Motor neuron (in vitro differentiated cells): ENCODE results near the gene P3R3URF. TPM values are rescaled to one million over a fixed set of nuclear protein-coding genes. Genes with fewer than 3 reads are reported as not detected.
"Not testable (repeated sequence)": the region's sequence is repeated elsewhere in the genome, so short reads cannot be mapped to it uniquely, and the experiment has no call there.

Experiments
- ATAC-seq, 8 experiments: fragments of 200-7000 bp; cut with Tn5 transposase; replicated peaks in 6 of 8; 2 replicates each; pipeline ENCODE4 v1.8.0; 2021; ENCODE audit warnings: mild to moderate bottlenecking in 8 of 8, moderate library complexity in 8 of 8
- H3K27ac ChIP-seq, 2 donors: fragments of 250-450 bp; sonication (Bioruptor Pico); 2 replicates each; pipeline ENCODE4 v1.9.0; 2021; ENCODE audit warnings: antibody characterized with exemption in 2 of 2, mild to moderate bottlenecking in 2 of 2, moderate library complexity in 1 of 2
- H3K4me1 ChIP-seq, 2 donors: fragments of 250-450 bp; sonication (Bioruptor Pico); replicated peaks in 1 of 2; 2 replicates each; pipeline ENCODE4 v1.6.1; 2021; ENCODE audit warnings: antibody characterized with exemption in 2 of 2, mild to moderate bottlenecking in 2 of 2, moderate library complexity in 1 of 2
- H3K4me3 ChIP-seq, 5 donors: fragments of 250-450 bp; sonication (Bioruptor Pico); 2 replicates each; pipeline ENCODE4 v1.9.0; 2021; ENCODE audit warnings: antibody characterized with exemption in 5 of 5, mild to moderate bottlenecking in 5 of 5, moderate library complexity in 4 of 5
- WGBS, 10 experiments: fragments of 450-650 bp; shearing (Covaris generic); methylation state at CpG; one replicate each; pipeline ENCODE4 v1.0.0; 2022; 5-methylcytosine and 5-hydroxymethylcytosine counted together
- in situ Hi-C, 9 experiments: fragments of 400-800 bp; cut with MboI; loops; one replicate each; pipeline ENCODE4 v1.15.0; 2021; ENCODE audit warnings: low sequenced_read_pairs in 9 of 9, low pct_unique_long_range_greater_than_20kb in 2 of 9; ENCODE audit not compliant: unreplicated experiment in 9 of 9
- total RNA-seq, 8 experiments: library from RNA; unstranded; fragments of 300-600 nt; gene quantifications; 2 replicates each; pipeline versions ENCODE4 v1.2.3 to v1.2.4, GENCODE V29; 2022

Gene P3R3URF
- total RNA-seq, result not detected

DNA sequence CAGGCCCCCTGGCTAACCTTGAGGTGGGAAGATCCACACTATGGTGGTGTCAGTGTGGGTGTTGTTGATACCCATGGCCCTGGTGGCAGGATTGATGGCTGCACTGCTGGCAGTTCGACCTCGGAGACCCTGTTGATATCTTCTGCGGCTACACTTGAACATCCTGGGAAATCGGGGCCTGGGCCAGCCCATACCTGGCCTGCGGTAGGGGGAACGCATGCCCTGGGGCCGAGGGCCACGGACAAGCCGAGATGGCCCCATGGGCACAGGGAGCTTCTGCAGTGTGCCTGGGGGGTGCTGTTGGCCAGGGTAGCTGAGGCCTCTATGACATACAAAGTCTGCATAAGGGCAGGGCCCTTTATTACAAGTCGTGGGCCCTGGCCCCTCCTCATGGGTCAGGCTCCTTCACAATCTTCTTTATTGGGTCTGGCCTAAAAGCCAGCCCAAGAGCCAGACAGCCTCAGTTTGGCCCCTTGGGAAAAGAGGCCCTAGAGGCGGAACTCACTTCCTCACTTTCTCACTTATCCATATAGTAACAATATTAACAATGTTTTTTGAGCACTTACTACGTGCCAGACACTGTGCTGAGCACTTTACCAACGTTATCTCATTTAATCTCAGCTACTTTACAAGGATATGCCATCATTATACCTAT, at the start of gene P3R3URF:
TSS of gene P3R3URF (minus strand) at position 278 of the 655 bp plus-strand sequence. CDS start at position 261, 17 bp downstream.
- Histone ChIP-seq H3K4me3 (no peak within 1 kb of the TSS), H3K27ac (no peak within 1 kb of the TSS), H3K4me1 (peaks cover 35 to 36% of the 10 kb centered on the region in 2 donors)
- in situ Hi-C loops, result loop anchor here in 8 of 9 experiments (5.0 to 25.0 kb wide), 4 partner anchors 139 to 144 kb away; no protein-coding TSS in a partner anchor
- ATAC-seq, result no peak
- WGBS, 10 experiments, result 20 to 85% (median 65%) methylated on average over 1 to 12 of the region's 13 CpGs; no CpG with 5 or more reads in 1 of the 10 experiments

DNA sequence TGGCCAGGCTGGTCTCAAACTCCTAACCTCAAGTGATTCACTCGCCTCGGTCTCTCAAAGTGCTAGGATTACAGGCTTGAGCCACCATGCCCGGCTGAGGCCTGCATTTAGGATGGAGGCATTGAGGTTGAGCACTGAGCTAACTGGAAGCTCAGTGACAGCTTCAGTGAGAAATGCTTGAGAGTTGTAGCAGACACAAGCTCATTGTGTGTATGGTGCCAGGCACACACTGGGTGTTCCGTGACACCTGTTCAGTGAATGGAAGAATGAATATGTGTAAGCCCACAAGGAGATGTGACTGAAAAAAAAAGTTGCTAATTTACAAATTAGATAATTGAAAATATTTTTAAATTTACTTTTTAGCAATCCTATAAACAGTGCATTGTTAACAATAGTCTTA, 48.7 kb upstream of the P3R3URF start:
- Histone ChIP-seq H3K4me1 (peaks cover 22 to 33% of the 10 kb centered on the region in 2 donors), H3K4me3 (no peak overlapping the region), H3K27ac (no peak overlapping the region)
- in situ Hi-C loops, result no loop called here
- WGBS, 10 experiments, result 83 to 100% (median 89%) methylated on average over 1 to 4 of the region's 4 CpGs; no CpG with 5 or more reads in 3 of the 10 experiments
- no peak for ATAC-seq

GRCh38 chr1:46223472-46223943, 47.2 kb upstream of the P3R3URF start:
- Histone ChIP-seq H3K4me3 (no peak overlapping the region), H3K4me1 (peaks cover 30 to 41% of the 10 kb centered on the region in 2 donors), H3K27ac (no peak overlapping the region)
- in situ Hi-C loops, result no loop called here
- 0 to 46% (median 15%) methylated on average over 1 to 5 of the region's 6 CpGs; no CpG with 5 or more reads in 1 of the 10 experiments for WGBS, 10 experiments
- peak; percentile 68 to 99 (median 90) for ATAC-seq

DNA sequence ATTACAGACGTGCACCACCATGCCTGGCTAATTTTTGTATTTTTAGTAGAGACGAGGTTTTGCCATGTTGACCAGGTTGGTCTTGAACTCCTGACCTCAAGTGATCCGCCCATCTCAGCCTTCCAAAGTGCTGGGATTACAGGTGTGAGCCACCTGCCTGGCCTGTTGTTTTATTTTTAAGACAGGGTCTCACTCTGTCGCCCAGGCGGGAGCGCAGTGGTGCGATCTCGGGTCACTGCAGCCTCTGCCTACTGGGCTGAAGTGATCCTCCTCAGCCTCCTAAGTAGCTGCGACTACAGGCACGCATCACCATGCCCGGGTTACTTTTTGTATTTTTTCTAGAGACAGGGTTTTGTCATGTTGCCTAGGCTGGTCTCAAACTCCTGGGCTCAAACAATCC, 46.8 kb upstream of the P3R3URF start:
- H3K27ac ChIP-seq, H3K4me3 ChIP-seq, in situ Hi-C loops: not testable (repeated sequence)
- peaks cover 30 to 41% of the 10 kb centered on the region in 2 donors for H3K4me1 ChIP-seq
- 26 to 92% (median 70%) methylated on average over 2 to 11 of the region's 11 CpGs; no CpG with 5 or more reads in 3 of the 10 experiments for WGBS, 10 experiments
- ATAC-seq, result peak in 4 of 8 experiments; percentile 0 to 11 (median 2)

DNA sequence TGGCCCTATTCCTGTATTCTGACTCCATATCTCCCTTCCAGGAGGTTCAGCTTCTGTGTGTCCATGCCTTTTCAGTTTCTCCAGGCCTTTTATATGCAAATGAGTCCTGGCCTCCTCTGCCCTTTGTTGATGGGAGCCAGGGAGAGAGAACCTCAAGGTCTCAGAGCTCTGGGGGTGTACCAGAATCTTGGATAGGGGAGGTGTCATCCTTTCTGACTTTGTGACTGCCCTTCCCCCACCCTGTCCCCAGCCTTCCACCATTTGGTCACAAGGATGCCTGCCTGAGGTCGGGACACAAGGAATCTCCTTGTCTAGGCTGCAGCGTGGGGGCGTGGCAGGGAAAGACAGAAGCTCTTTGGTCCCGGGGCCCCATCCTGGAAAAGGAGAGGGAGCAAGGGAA, 45.5 kb upstream of the P3R3URF start:
- 0 to 57% (median 7%) methylated on average over 1 to 4 of the region's 4 CpGs; no CpG with 5 or more reads in 5 of the 10 experiments for WGBS, 10 experiments
- peak in 5 of 8 experiments; percentile 17 to 81 (median 66) for ATAC-seq
- Histone ChIP-seq H3K4me3 (no peak overlapping the region), H3K4me1 (peaks cover 30 to 41% of the 10 kb centered on the region in 2 donors), H3K27ac (peak overlapping the region; percentile 31 to 46)
- in situ Hi-C loops, result no loop called here

DNA sequence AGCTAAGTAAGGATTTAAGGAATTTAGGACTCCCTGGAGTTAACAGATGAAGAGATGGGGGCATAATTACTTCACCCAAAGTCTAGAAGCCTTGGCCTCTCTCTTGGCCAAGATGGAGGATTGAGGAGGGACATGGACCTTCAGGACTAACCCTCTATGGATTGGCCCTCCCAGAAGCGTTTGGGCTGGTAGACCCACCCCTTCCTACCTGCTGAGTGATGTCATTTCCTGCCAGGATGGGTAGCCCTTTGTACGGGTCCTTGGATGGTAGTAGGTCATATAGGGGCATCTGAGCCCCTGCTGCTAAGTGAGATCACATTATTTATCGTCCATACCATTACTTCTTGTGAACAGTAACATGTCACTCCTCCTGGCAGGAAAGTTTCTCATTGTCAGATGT, 44.5 kb upstream of the P3R3URF start:
- Histone ChIP-seq H3K4me3 (no peak overlapping the region), H3K4me1 (peaks cover 30 to 41% of the 10 kb centered on the region in 2 donors), H3K27ac (no peak overlapping the region)
- WGBS, 10 experiments, result 84 to 100% (median 92%) methylated on average over 1 to 3 of the region's 3 CpGs; no CpG with 5 or more reads in 6 of the 10 experiments
- in situ Hi-C loops, result no loop called here
- no peak for ATAC-seq

DNA sequence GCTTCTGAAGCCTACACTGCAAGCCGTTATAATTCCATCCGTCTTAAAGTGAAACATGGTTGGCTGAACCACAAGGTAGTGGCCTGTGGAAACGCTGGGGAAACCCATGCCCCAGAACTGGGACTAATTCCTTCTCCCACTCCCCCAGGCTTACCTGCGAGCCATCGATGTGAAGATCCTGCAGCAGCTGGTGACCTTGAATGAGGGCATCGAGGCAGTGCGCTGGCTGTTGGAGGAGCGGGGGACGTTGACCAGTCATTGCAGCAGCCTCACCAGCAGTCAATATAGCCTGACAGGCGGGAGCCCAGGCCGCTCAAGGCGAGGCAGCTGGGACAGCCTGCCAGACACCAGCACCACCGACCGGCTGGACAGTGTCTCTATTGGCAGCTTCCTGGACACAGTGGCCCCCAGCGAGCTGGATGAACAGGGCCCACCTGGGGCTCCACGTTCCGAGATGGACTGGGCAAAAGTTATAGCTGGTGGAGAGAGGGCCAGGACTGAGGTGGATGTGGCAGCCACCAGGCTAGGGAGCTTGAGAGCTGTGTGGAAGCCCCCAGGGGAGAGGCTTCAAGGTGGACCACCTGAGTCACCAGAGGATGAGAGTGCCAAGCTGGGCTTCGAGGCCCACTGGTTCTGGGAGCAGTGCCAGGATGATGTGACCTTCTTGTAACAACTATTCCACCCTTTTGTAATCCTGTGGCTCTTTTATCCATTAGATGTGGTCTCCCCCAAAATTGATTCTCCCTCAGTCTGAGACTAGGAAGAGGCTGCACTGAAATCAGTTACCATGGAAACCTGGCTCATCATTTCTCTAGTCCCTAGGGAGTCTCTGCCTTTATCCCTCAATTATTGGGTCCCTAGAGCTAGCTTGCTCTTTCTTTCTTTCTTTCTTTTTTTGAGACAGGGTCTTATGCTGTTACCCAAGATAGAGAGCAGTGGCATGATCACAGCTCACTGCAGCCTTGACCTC, 43.5 kb upstream of the P3R3URF start:
- WGBS, 10 experiments, result 65 to 93% (median 82%) methylated on average over 2 to 16 of the region's 18 CpGs; no CpG with 5 or more reads in 5 of the 10 experiments
- in situ Hi-C loops, result no loop called here
- Histone ChIP-seq H3K4me3 (no peak overlapping the region), H3K4me1 (peaks cover 30 to 41% of the 10 kb centered on the region in 2 donors), H3K27ac (peak overlapping the region in 1 of 2 donors; percentile 39)
- ATAC-seq, result peak in 1 of 8 experiments; percentile 13

DNA sequence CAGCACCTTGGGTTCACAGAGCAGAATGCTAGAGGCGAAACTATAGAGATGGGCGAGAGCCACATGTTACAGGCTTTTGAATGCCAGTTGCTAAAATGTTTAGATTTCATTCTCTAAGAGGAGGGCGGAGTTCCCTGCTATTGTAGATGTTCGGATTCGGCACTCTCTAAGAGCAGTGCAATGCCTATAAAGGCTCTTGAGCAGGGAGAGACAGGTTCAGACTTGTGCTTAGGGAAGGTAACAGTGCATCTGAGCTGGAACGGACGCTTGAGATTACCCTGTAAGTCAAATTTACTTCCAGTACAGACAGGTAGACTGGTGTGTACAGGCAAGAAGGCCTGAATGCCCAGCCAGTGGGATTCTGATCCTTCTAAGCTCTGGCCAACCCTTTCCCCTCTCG, 42.2 kb upstream of the P3R3URF start:
- in situ Hi-C loops, result no loop called here
- ATAC-seq, result peak in 1 of 8 experiments; percentile 53
- Histone ChIP-seq H3K27ac (no peak overlapping the region), H3K4me3 (no peak overlapping the region), H3K4me1 (peaks cover 30 to 41% of the 10 kb centered on the region in 2 donors)
- 69 to 100% (median 85%) methylated on average over 1 to 8 of the region's 8 CpGs; no CpG with 5 or more reads in 1 of the 10 experiments for WGBS, 10 experiments

DNA sequence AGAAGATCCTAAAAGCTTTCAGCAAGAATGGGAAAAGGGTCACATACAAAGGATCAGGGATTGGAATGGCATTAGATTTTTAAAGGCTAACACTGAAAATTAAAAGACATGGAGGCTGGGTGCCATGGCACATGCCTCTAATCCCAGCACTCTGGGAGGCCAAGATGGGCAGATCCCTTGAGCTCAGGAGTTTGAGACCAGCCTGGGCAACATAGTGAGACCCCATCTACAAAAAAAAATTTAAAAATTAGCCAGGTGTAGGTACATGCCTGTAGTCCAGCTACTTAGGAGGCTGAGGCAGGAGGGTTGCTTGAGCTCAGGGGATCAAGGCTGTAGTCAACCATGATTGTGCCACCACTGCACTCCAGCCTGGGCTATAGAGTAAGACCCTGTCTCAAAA, 39.2 kb upstream of the P3R3URF start:
- in situ Hi-C loops, result no loop called here
- no peak for ATAC-seq
- Histone ChIP-seq H3K4me3 (no peak overlapping the region), H3K27ac (no peak overlapping the region), H3K4me1 (peaks cover 13% of the 10 kb centered on the region in 2 donors)

GRCh38 chr1:46211051-46211450, 34.8 kb upstream of the P3R3URF start:
- ATAC-seq, result no peak
- Histone ChIP-seq H3K4me3 (no peak overlapping the region), H3K4me1 (peaks cover 0 to 2% of the 10 kb centered on the region in 2 donors), H3K27ac (no peak overlapping the region)
- WGBS, 10 experiments, result 85 to 100% (median 90%) methylated on average over 1 to 2 of the region's 2 CpGs; no CpG with 5 or more reads in 4 of the 10 experiments
- in situ Hi-C loops, result no loop called here

DNA sequence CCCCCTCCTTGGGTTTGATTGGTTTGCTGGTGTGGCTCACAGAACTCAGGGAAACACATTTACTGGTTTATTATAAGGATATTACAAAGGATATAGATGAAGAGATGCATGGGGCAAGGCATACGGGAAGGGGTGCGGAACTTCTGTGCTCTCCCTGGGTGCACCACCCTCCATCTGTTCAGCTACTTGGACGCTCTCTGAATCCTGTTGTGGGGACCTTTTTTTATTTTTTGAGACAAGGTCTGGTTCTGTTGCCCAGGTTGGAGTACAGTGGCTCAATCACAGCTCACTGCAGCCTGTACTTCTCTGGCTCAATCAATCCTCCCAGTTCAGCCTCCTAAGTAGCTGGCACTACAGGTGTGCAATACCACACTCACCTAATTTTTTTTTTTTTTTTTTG, 34.3 kb upstream of the P3R3URF start:
- no peak overlapping the region for H3K4me3 ChIP-seq
- H3K27ac ChIP-seq, result no peak overlapping the region
- WGBS, 10 experiments, result 0 to 100% (median 92%) methylated on average over 1 to 3 of the region's 3 CpGs; no CpG with 5 or more reads in 3 of the 10 experiments
- peaks cover 0 to 6% of the 10 kb centered on the region in 2 donors for H3K4me1 ChIP-seq
- ATAC-seq, result no peak
- in situ Hi-C loops, result no loop called here

- in situ Hi-C loops, result no loop called here
- Histone ChIP-seq H3K4me1 (peaks cover 9 to 12% of the 10 kb centered on the region in 2 donors), H3K4me3 (no peak overlapping the region), H3K27ac (no peak overlapping the region)
- WGBS, 10 experiments, result 29 to 100% (median 90%) methylated on average over 1 to 2 of the region's 2 CpGs; no CpG with 5 or more reads in 5 of the 10 experiments
- no peak for ATAC-seq
These were observed 30.1 kb upstream of the P3R3URF start for GRCh38 chr1:46206399-46206798.
